HG03196 (cell line): Measurements from ENCODE around the gene C20orf173.
"Not testable (repeated sequence)": the region's sequence is repeated elsewhere in the genome, so short reads cannot be mapped to it uniquely, and the experiment has no call there.

Experiments used
- ATAC-seq: cut with Tn5 transposase; IDR thresholded peaks from one replicate; pipeline ENCODE4 v1.9.1; 2021; ENCODE audit not compliant: unreplicated experiment

C20orf173 gene, protein sequence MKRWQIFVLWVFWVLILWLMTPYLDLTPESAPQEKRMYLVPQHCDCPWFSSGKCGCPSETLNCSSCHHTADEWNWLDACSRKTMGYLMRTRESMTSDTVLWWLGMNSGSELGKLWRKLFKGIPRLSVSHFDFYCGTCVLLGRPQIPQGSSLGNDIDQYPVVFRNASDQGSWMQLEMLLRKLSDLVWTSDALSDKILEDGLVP

DNA sequence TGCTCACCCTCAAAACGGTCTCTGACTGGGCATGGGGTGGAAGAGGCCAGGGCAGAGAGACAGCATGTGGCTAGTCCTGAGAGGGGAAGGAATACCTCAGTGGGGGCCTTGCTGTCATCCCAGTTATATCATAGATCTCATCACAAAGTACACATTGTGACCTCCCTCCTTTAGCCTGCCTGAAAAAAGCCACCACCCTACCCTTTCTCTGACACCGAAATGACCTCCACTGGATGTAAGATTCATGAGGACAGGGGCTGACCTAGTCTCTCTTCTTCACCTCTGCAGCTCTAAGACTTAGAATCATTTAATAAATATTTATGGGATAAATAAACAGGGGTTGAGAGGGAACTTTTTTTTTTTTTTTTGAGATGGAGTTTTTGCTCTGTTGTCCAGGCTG lies at the start of gene C20orf173:
TSS of gene C20orf173 (minus strand) at position 101 of the 400 bp plus-strand sequence. CDS start 279 bp downstream, outside the sequence.
- ATAC-seq, result no peak

DNA sequence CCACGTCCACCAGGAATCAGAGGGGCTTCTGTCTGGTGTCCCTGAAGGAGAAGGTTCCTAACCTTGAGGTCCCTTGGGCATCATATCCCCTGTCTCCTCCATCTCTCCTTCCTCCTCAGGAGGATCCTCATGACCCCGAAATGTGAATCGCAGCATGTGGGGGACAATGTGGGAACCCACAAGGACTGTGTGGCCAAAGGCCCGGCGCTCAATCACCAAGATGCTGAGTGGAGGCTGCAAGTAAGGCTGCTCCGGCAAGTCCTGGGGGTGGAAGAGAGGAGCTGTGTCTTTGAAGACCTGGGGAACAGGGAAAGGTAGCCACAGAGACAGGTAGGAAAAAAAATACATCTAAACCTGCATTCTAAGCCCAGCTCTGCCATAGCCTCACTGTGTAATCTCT lies 49.7 kb upstream of the C20orf173 start:
- no peak for ATAC-seq

DNA sequence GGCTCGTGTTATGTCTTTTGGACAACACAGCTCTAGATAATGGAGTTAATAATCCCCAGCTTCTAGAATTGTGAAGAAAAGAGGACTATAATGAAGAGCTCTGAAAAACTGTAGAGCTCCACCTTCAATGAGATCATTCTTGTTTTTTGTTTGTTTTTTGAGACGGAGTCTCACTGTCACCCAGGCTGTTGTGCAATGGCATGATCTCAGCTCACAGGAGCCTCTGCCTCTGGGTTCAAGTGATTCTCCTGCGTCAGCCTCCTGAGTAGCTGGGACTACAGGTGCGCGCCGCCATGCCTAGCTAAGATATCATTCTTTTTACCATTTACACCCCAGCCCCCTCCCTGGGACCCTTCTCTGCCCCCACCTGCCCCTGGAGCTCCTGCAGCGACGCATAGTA lies 49.0 kb upstream of the C20orf173 start:
- no peak for ATAC-seq

DNA sequence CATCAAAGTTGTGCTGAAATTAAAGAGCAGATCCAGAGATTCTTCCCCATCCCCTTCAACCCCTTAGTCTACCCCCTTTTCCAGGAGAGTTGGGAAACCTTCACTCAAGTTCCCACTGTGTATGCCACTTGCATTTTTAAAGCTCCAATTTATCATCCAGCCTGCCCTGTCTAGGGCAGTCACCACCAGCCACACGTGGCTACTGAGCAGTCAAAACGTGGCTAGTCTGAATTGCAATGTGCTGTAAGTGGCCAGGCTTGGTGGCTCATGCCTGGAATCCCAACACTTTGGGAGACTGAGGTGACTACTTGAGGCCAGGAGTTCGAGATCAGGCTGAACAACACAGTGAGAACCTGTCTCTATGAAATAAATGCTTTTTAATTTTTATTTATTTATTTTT lies 47.4 kb upstream of the C20orf173 start:
- no peak for ATAC-seq

DNA sequence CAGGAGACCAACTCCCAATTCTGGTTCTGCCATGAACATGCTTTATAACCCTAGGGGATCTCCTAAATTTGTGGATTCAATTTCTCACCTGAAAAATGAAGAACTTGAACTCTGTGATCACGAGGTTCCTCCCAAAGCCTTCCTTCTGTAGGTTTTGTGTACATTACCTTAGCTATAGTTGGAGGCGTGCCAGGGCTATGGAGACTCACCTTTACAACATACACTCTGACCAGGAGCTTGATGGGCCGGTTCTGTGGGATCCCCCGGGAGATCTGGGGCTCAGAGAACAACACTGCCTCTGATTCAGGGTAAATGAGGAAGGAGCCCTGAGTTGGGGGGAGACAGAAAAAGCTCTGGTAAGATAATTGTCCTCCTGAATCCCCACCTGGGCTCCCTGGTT lies 46.5 kb upstream of the C20orf173 start:
- no peak for ATAC-seq

DNA sequence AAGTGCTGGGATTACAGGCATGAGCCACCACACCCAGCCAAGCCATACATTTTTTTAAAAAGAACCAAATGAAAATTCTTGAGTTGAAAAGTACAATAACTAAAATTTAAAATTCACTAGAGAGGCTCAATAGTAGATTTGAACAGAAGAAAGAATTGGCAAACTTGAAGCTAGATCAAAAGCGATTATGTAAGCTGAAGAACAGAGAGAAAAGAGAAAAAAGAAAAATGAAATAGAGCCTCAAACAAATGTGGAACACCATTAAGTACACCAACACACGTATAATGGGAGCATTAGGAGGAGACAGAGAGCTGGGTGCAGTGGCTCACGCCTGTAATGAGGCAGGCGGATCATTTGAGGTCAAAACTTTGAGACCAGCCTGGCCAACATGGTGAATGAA lies 43.4 kb upstream of the C20orf173 start:
- ATAC-seq, result no peak

DNA sequence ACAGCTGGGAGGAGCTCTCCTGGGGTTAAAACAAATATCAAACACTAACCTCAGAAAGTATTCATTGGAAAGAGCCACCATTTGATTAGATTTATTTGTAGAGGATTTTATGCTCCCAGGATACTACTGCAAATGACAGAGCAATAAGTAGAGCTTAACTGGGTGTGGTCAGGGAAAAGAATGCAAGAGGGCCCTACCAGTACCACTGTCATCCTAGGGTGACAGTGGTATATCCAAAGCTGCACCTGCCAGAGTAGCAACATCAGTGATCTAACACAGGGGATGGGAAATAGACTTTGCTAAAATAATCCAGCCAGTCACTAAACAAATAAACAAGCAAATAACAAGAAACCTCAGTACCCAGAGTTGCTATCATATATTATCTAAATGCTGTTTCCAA lies 42.1 kb upstream of the C20orf173 start:
- no peak for ATAC-seq

DNA sequence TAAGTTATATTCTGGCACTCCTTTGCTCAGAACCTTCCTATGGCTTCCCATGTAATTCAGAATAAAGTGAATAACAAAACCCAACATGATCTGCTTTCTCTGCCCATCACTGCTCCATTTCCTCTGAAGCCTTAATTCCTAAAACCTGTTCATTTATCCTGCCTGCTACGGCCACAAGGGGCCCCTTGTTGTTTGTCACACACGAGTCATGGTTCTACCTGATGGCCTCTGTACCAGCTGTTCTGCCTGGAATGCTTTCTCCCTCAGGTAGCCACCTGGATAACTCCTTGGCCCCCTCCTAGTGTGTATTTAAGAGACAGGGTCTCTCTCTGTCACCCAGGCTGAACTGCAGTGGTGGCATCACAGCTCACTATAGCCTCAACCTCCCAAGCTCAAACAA lies 39.2 kb upstream of the C20orf173 start:
- no peak for ATAC-seq

DNA sequence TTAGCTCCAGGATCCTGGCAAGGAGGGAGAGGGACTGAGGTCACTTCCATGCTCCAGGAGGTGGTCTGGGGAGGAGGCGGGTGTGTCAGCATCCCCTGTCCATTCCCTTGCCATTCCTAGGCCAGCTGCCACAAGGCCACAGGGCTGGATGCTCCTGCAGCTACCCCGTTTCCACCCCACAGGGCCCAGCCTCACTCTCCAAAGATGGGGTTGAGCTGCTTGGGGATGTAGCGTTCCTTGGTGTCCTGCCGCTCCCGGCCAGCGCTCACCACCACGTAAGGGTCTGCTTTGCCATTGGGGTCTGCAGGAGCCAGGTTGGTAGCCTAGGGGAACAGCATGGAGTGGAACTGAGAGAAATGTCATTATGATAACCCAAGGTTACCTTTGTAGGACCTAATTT lies 35.5 kb upstream of the C20orf173 start:
- ATAC-seq, result no peak

DNA sequence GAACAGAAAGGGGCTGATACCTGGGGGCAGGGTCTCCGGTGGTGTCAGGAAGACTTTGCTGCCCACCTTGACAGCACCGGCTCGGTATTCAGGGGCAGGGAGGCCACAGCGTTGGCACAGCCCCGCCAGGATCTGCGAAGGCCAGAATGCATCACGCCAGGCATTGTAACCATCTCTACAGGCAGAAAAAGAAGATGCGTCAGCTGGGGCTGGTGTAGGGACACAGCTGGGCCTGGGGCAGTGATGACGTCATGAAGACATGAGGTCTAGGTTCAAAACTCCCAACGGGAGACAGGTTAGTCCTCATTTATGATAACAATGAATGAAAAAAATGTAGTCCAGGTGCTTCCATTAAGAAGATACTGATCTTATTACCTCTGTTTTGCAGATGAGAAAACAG lies 34.4 kb upstream of the C20orf173 start:
- ATAC-seq, result no peak

DNA sequence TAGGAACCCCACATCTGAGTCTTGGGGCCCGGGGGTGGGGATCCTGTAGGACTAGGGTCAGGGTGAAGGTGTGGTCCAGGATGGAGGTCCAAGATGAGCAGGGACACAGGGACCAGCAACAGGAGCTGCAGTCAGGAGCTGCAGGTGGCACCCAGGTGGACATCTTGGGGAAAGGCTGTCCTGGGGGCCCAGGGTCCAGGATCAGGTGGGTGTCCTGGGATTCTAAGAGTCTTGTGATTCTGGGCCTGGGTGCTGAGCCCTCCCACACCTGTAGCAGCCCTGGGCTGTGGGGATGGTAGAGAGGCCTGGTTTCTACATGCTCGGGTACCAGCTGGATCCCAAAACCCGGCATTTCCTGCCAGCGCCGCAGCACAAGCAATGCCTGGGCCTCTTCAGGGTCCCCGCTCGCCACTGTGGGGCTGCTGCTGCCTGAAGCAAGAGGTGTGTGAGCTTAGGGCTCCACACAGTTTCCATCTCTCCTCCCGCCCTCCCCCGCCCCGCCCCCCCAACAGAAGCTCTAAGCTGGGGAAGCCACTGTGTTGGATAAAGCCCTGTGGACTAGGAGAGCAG lies 33.2 kb upstream of the C20orf173 start:
- ATAC-seq, result no peak

DNA sequence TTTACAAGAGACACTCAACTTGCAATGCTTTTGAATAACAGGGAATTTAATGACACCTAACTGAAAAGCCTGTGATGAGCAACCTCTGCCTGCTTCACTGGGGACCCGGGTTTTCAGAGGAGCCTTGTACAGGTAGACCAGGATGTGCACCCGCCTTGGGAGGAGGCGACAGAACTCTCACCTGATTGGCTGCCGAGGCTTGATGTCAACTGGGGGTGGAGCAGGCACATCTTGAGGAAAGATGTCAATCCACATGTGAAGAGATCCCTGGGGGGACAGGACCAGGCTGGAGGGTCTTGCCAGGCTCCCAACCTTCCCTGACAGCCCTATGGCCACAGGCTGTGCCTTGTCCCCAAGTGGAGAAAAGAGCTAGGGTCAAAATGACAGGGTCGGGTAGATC lies 32.2 kb upstream of the C20orf173 start:
- no peak for ATAC-seq

DNA sequence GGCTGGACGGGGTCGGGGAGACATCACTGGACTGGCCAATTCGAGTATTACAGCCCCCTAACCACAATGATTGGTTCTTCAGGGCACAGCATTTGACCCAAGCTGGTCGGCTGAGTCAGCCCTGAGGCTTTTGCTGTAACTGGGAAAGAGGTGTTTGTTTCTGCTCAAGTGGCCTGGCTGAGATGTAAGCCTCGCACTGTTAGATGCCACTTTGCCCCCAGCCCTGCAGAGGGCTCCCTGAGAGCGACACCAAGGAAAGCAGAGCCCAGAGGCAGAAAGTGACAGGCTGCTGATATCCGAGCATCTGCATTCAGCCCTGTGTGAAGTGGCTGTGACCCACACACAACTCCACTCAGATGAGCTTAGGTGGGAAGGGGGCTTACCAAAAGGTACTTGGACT lies 31.8 kb upstream of the C20orf173 start:
- no peak for ATAC-seq

DNA sequence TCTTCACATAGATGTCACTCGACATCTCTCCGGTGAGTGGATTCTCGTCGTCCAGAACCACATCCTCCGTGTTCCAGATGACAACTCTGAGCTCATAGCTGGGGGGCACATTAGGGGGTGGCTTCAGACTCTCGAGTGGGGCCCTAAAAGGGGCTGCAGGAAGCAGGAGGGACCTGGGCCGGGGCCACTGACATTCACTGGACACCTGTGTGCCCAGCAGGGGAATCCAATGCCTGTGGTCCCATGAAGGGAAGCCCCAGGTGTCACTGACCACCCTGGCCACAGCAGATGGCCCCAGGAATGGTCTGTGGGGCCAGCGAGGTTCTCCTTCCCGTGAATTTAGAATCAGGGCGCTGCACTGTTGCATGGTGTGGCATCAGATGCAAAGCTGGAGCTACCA lies 31.1 kb upstream of the C20orf173 start:
- no peak for ATAC-seq

DNA sequence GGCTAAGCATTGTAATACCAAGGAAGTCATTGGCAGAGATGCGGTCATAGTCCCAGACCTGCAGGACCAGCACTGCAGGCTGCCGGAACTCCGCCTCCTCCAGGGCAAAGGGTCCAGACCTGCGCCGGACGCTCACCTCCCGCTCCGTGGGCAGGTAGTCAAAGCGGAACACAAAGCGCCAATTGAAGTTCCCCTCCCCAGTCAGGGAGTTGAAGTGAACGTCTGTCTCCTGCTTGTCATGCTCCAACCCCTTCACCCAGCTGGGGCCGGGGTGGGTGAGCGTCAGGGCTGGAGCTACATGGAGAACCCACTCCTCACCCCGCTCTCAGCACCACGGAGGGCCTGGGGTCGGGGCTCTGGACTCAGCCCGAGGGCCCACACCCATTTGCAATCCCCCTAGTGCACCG lies 30.7 kb upstream of the C20orf173 start:
- no peak for ATAC-seq

DNA sequence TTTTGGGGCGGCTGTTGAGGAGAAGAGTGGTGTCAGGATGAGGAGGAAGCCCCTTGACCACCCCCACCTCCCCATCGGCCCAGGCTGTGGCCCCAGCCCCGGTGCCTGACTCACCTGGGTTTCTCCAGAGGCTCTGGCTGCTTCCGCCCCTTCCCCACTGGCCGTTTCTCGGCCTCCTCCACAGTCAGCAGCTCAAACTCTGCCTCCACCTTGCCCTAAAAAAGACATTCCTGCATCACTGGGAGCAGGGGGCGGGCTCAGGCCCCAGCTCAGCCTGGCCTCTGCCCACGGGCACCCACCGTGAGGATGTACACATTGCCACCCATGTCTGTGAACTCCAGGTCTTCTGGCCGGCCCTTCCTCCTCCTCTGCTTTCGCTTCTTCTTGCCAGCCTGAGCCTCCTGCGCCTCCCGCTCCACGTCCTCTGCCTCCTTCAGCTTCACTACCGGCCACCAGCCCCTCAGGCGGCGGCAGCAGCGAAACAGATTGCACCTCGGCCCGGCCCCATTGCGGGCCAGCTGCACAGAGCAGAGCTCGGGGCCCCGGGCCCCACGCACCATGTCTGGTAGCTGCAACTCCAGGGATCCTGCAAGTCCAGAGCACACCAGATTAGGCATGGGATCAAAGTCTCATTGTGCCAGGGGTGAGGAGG lies 29.7 kb upstream of the C20orf173 start:
- ATAC-seq, result no peak

DNA sequence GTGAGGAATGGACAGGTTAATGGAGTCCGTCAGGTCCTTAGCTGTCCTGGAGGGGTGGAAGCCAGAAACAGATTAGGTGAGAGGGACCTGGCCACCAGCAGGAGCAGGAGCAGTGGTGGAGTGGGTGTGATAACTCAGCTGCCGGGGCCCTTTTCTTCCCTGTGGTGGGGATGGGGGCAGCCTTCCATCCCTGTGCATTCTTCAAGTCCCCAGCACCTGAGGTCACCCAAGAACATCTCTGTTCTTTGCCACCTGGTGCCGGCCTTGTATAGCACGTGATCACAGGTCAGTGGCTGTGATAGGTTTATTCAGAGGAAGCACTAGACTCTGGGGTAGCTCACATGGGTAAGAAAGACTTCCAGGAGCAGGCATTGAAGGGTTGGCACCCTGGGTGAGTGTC lies 29.0 kb upstream of the C20orf173 start:
- ATAC-seq, result no peak

DNA sequence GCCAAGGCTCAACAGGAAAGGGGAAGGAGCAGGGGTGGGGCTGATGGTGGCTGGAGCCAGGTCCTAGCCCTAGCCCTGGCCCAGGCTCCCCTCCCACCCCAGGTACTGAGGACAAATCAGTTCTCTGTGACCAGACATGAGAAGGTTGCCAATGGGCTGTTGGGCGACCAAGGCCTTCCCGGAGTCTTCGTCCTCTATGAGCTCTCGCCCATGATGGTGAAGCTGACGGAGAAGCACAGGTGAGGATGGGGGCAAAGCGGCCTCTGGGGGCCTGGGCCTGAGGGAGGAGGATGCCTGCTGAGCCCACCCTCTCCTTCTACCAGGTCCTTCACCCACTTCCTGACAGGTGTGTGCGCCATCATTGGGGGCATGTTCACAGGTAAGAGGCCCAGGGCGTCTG lies 27.4 kb upstream of the C20orf173 start:
- ATAC-seq, result no peak

DNA sequence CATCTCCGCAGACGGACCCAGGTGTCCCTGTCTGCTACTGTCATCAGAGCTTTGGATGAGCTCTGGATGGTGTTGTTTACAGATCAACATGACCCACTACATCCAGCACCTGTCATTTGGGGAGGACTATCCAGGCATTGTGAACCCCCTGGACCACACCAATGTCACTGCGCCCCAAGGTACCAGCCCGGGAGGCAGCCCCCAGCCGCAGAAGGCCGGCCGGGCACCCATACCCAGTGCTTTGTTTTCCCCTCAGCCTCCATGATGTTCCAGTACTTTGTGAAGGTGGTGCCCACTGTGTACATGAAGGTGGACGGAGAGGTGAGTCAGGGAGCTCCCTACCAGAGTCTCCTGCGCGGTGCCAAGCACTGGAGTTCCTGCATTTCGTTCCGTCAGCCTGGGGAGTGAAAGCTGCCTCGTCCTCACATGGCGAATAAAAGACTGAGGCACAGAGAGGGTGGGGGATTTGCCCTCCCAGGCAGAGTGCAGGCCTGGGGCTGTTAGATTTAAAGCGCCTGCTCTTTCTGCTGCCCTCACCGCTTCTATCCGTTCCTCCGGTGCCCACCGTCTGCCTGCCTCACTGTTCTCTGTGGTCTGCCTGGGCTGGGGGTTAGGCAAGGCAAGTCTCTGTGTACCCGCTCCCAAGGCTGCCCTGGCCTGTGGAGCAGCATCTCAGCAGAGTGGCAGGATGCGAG lies 26.6 kb upstream of the C20orf173 start:
- no peak for ATAC-seq

DNA sequence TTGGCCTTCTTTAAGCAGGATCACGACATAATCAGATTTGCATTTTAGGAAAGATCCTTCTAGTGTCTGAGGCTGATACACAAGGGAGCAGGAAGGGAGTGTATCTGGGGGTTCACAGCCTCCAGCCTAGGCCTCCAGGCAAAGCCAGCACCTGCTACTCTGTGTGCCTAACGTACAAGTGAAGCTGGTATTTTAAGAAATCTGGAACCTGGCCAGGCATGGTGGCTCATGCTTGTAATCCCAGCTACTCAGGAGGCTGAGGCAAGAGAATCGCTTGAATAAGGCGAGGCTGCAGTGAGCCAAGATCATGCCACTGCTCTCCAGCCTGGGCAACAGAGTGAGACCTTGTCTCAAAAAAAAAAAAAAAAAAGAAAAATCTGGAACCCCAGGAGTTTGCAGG lies 26.0 kb upstream of the C20orf173 start:
- not testable (repeated sequence) for ATAC-seq

DNA sequence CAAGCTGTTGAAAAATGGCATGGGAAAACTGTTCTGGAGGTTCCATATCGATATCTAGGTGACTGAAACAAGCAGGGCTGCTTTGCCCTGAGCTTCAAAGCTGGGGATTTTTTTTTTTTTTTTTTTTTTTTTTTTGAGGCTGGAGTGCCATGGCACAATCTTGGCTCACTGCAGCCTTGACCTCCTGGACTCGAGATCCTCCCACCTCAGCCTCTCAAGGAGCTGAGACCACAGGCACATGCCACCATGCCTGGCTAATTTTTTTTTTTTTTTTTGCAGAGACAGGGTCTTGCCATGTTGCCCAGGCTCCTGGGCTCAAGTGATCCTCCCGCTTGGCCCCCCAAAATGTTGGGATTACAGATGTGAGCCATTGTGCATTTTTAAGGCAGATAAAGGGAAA lies 23.5 kb upstream of the C20orf173 start:
- no peak for ATAC-seq

DNA sequence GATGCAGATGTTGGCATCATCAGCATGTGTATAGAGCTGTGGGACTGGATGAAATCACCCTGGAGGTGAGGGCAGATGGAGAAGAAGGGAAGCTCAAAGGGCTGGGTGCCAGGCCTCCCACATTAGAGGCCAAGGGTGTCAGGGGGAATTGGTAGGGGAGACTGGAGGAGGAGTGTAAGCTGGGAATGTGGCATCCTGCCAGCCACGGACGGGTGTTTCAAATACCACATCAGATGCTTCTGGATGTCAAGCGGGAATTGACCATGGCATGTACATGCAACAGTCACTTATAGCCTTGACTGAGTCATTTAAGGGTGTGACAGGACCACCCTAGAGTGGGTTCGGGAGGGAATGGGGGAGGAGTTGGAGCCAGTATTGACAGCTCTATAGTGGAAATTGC lies 22.1 kb upstream of the C20orf173 start:
- no peak for ATAC-seq
